Psoas muscle (tissue), 8 donors: Measurements from ENCODE around the gene MSMO1. TPM values are rescaled to one million over a fixed set of nuclear protein-coding genes. Genes with fewer than 3 reads are reported as not detected.

Experiments
- ATAC-seq, 4 donors: fragments of 200-7000 bp; cut with Tn5 transposase; one replicate each; pipeline ENCODE4 v1.9.1; 2020; ENCODE audit warnings: moderate library complexity in 3 of 4, mild to moderate bottlenecking in 2 of 4
- DNase-seq, 2 donors: peaks; one replicate each; pipeline ENCODE4 v3.0.0-alpha.2; 2020
- H3K27ac ChIP-seq: fragments of 200-600 bp; one replicate; pipeline ENCODE4 v1.8.0; 2022
- H3K27me3 ChIP-seq, 3 donors: fragments of 200-600 bp in 1 of 3; one replicate each; pipeline versions ENCODE4 v1.6.1 to v1.8.0; 2013 to 2022; ENCODE audit warnings: low read length in 2 of 3, mild to moderate bottlenecking in 2 of 3, moderate library complexity in 1 of 3; ENCODE audit not compliant: insufficient read depth in 3 of 3
- H3K36me3 ChIP-seq, 2 donors: fragments of 200-600 bp in 1 of 2; one replicate each; pipeline versions ENCODE4 v1.6.1 to v1.8.0; 2013 to 2022; ENCODE audit warnings: low read depth in 1 of 2, mild to moderate bottlenecking in 1 of 2, moderate library complexity in 1 of 2; ENCODE audit not compliant: insufficient read depth in 1 of 2
- H3K4me1 ChIP-seq: fragments of 200-600 bp; one replicate; pipeline ENCODE4 v1.8.0; 2022
- H3K4me3 ChIP-seq: fragments of 200-600 bp; one replicate; pipeline ENCODE4 v1.8.0; 2022; ENCODE audit warnings: mild to moderate bottlenecking
- H3K9me3 ChIP-seq: fragments of 200-600 bp; one replicate; pipeline ENCODE4 v1.8.0; 2022
- CTCF ChIP-seq: fragments of 200-600 bp; IDR thresholded peaks from one replicate; pipeline ENCODE4 v1.8.0; 2022; ENCODE audit warnings: antibody characterized with exemption
- WGBS, 3 donors: extraction: QIAGEN DNeasy Blood & Tissue Kit; methylation state at CpG; one replicate each; pipeline versions ENCODE4 v1.1.6 to v1.1.7; 2013; 5-methylcytosine and 5-hydroxymethylcytosine counted together
- intact Hi-C, 2 donors: fragments of 100-400 bp; cut with DNase I; formaldehyde crosslinking; loops; one replicate each; pipeline versions ENCODE4 v1.11.0 to v1.14.2; 2022
- polyA plus RNA-seq, 3 donors: library from polyadenylated mRNA; stranded (reverse); fragments of 200-250 nt; gene quantifications; one replicate each; pipeline ENCODE4 v1.2.3, GENCODE V29; 2013
- total RNA-seq, 4 donors: library from RNA; stranded (reverse); fragmentation: NEBNext Ultra II Directional in 2 of 4; extraction: Animal tissue kit (Norgen Biotek cat#: 25700) in 2 of 4; gene quantifications; one replicate each; pipeline versions ENCODE4 v1.2.1 to v1.2.4, GENCODE V29; 2021 to 2023
- donor health status: healthy with polysubstance abuse.
- donor health status: DM: no; HTN: no; CAD: no; lungs with moderate emphysema.
- donor health status: Bipolar disorder and iron deficiency.
- donor health status: healthy.
- donor health status: DM: yes; HTN: yes; CAD: no.
- donor health status: DM: no; HTN: no; CAD: no.
- donor health status: DM: no; HTN: no; CAD: no.
- donor health status: DM: yes; HTN: yes; CAD: no.

MSMO1 gene
- total and polyA plus RNA-seq, 7 donors = 2.9 to 5.9 (median 4.4) TPM

DNA sequence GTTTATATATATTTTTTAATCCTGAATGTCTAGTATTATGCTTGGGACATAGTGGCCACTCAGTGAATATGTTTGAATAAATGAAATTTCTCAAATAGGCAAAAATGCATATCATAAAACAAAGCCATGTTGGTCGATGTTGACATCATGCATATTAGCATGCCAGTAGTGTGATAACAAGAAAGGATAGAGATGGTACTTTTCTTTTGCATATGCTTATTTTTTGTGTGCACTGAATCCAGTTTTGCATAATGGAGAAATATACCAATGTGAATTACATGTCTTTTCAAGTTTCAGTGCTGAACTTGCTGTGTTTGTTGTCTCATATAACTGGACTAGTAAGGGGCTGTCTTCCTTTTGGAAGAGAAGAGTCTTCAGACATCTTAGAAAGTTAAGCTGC is 58.9 kb downstream of the MSMO1 start:
- H3K36me3 ChIP-seq = no peaks in the 10 kb centered on the region
- H3K27ac ChIP-seq = no peak overlapping the region
- H3K27me3 ChIP-seq = no peaks in the 10 kb centered on the region
- TF ChIP-seq CTCF = no peak
- no peaks in the 10 kb centered on the region for H3K4me1 ChIP-seq
- 80 to 90% (median 86%) methylated on average over 1 of the region's 1 CpG for WGBS, 3 donors
- ATAC-seq = no peak
- no peak overlapping the region for H3K4me3 ChIP-seq
- no peak for DNase-seq
- intact Hi-C loops = no loop called here
- H3K9me3 ChIP-seq = no peaks in the 10 kb centered on the region

- no peak overlapping the region for H3K27ac ChIP-seq
- no peak overlapping the region for H3K4me3 ChIP-seq
- intact Hi-C loops = no loop called here
- H3K4me1 ChIP-seq = no peaks in the 10 kb centered on the region
- TF ChIP-seq CTCF = no peak
- H3K27me3 ChIP-seq = no peaks in the 10 kb centered on the region
- no peaks in the 10 kb centered on the region for H3K9me3 ChIP-seq
- H3K36me3 ChIP-seq = no peaks in the 10 kb centered on the region
- no peak for DNase-seq
- no peak for ATAC-seq
Measured at GRCh38 chr4:165388756-165389155, 61.3 kb downstream of the MSMO1 start.

Other genes with a start within 250 kb of the MSMO1 start
- 10 to 100 TPM; 13.5 to 16.3 (median 15.3) TPM for gene TMEM192, start 214.8 kb upstream of the MSMO1 start, total RNA-seq
- 10 to 100 TPM in 1 of 3 donors, 1 to 10 TPM in 2; 4.4 to 16.0 (median 6.7) TPM for gene TMEM192, start 214.8 kb upstream of the MSMO1 start, polyA plus RNA-seq
- 1 to 10 TPM; 3.6 to 7.8 (median 5.2) TPM for gene KLHL2, start 120.1 kb upstream of the MSMO1 start, total RNA-seq
- gene KLHL2, start 120.1 kb upstream of the MSMO1 start, polyA plus RNA-seq = 1 to 10 TPM; 3.1 to 4.7 (median 4.5) TPM
- 10 to 100 TPM; 12.2 to 34.8 (median 22.4) TPM for gene CPE, start 51.3 kb downstream of the MSMO1 start, total RNA-seq
- gene CPE, start 51.3 kb downstream of the MSMO1 start, polyA plus RNA-seq = 10 to 100 TPM in 2 of 3 donors, 1 to 10 TPM in 1; 9.4 to 10.3 (median 10.1) TPM